BLaER1 treated with 17β-estradiol and CSF1 and Interleukin-3, amounts not matched to agents 10 nM and 100 nM (cell line): ENCODE measurements around the gene BCAR3.

Experiments
- H3K27ac ChIP-seq, 11 experiments: shearing (Covaris generic); formaldehyde crosslinking; 2 replicates each; pipeline ENCODE4 v1.8.1; 2022
- H3K27me3 ChIP-seq, 11 experiments: shearing (Covaris generic); formaldehyde crosslinking; 2 replicates each; pipeline ENCODE4 v1.8.1; 2022
- H3K36me3 ChIP-seq, 11 experiments: shearing (Covaris generic); formaldehyde crosslinking; 2 replicates each; pipeline ENCODE4 v1.8.1; 2022
- H3K4me1 ChIP-seq, 10 experiments: shearing (Covaris generic); formaldehyde crosslinking; 2 replicates each; pipeline ENCODE4 v1.8.1; 2022
- H3K4me2 ChIP-seq, 11 experiments: shearing (Covaris generic); formaldehyde crosslinking; 2 replicates each; pipeline ENCODE4 v1.8.1; 2022
- H3K4me3 ChIP-seq, 10 experiments: shearing (Covaris generic); formaldehyde crosslinking; 2 replicates each; pipeline ENCODE4 v1.8.1; 2022
- H3K9ac ChIP-seq, 11 experiments: shearing (Covaris generic); formaldehyde crosslinking; 2 replicates each; pipeline ENCODE4 v1.8.1; 2022
- H3K9me3 ChIP-seq, 11 experiments: shearing (Covaris generic); formaldehyde crosslinking; replicated peaks in 1 of 11; 2 replicates each; pipeline ENCODE4 v1.8.1; 2022
- H4K20me1 ChIP-seq, 11 experiments: shearing (Covaris generic); formaldehyde crosslinking; 2 replicates each; pipeline ENCODE4 v1.8.1; 2022
- Cebpa-rat ChIP-seq, 11 experiments: shearing (Covaris generic); IDR thresholded peaks; 2 replicates each; pipeline ENCODE4 v1.8.1; 2022

The BCAR3 gene

DNA sequence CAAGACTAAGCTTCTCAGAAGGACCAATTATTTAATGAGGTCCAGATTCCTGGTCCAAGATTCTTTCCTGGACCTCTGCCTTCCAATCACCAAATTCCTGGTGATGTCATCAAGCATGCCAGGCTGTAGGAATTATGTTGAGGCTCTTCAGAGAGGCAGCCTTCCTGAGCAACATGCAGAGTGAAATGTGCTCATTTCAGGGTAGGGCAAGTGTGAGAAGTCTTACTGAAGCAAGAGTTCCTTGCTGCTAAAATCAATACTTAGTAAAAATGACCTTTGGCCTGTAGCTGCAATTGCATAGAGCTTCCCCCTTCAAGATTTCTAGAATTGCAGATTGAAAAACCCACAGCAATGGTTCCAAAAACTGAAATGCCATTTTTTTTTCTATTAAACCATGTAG, 31.7 kb upstream of the BCAR3 start:
- no peaks in the 10 kb centered on the region; a peak in 1 of 22 replicates for H4K20me1 ChIP-seq
- 0 out of 22 replicates have a peak, but pooled peaks cover 0 to 3% (median 0%) of the 10 kb centered on the region in 11 experiments for H3K27me3 ChIP-seq
- no peak for TF ChIP-seq Cebpa-rat (IDR thresholded peaks at IDR 0.05)
- 0 out of 22 replicates have a peak, but pooled peaks cover 0 to 5% (median 0%) of the 10 kb centered on the region in 11 experiments for H3K36me3 ChIP-seq
- peak overlapping the region in 8 of 11 experiments; percentile 23 to 88 (median 44); a peak in 14 of 22 replicates for H3K4me2 ChIP-seq
- H3K9ac ChIP-seq, result no peak overlapping the region
- H3K4me3 ChIP-seq, result no peak overlapping the region
- peak overlapping the region in 1 of 11 experiments; percentile 27; a peak in 2 of 22 replicates for H3K27ac ChIP-seq
- peaks cover 0 to 19% (median 14%) of the 10 kb centered on the region in 11 experiments; a peak in 18 of 22 replicates for H3K9me3 ChIP-seq
- peaks cover 33 to 91% (median 77%) of the 10 kb centered on the region in 10 experiments for H3K4me1 ChIP-seq

GRCh38 chr1:93712741-93713140, 31.1 kb upstream of the BCAR3 start:
- H3K36me3 ChIP-seq, result 0 out of 22 replicates have a peak, but pooled peaks cover 0 to 5% (median 0%) of the 10 kb centered on the region in 11 experiments
- H3K4me1 ChIP-seq, result peaks cover 39 to 97% (median 83%) of the 10 kb centered on the region in 10 experiments
- no peak for TF ChIP-seq Cebpa-rat (IDR thresholded peaks at IDR 0.05)
- H3K4me3 ChIP-seq, result no peak overlapping the region
- H3K4me2 ChIP-seq, result peak overlapping the region in 10 of 11 experiments; percentile 2 to 88 (median 36); a peak in 16 of 22 replicates
- H4K20me1 ChIP-seq, result peaks cover 0 to 3% (median 0%) of the 10 kb centered on the region in 11 experiments; a peak in 1 of 22 replicates
- H3K9me3 ChIP-seq, result peaks cover 0 to 15% (median 11%) of the 10 kb centered on the region in 11 experiments; a peak in 18 of 22 replicates
- H3K9ac ChIP-seq, result no peak overlapping the region
- peak overlapping the region in 1 of 11 experiments; percentile 27; a peak in 1 of 22 replicates for H3K27ac ChIP-seq
- 0 out of 22 replicates have a peak, but pooled peaks cover 0 to 3% (median 0%) of the 10 kb centered on the region in 11 experiments for H3K27me3 ChIP-seq

DNA sequence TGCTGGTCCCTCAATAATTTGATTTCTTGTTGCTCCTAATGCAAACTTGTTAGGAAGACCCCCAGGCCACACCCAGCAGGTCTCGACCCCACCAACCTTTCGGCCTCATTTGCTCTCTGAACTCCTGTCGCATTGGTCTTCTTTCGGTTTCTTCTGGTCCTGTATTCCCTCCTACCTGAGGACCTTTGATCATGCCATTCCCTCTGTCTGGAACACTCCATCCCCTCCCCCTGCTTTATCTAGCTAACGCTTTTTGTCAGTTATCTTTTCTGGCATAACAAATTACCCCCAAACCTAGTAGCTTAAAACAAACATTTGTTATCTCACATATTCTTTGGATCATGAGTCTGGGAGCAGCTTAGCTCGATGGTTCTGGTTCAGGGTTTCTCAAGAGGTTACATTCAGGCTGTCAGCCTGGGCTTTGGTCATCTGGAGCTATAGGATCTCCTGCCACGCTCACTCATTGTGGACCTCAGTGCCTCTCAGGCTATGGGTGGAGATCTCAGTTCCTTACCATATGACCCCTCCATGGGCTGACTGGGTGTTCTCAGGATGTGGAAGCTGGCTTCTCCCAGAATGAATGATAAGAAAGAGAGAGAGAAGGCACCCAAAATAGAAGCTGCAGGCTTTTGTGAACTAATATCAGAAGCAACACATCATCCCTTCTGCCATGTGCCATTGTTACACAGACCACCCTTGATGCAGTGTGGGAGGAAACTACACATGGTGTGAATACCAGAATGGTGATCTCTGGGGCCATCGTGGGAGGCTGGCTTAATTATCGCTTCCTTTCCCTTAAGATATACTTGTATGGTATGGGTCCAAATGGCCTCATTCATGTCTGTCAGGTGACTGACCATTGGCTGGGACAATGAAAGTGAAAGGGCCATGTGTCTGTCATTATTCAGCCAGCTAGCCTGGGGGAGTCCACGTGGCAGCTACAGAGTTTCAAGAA, 29.1 kb upstream of the BCAR3 start:
- Histone ChIP-seq H3K9ac (0 out of 22 replicates have a peak overlapping the region, but pooled peaks of 1 of the 11 experiments have one; percentile 84), H3K27ac (peak overlapping the region in 4 of 11 experiments; percentile 88 to 98 (median 91); a peak in 7 of 22 replicates), H4K20me1 (peaks cover 0 to 3% (median 0%) of the 10 kb centered on the region in 11 experiments; a peak in 1 of 22 replicates), H3K4me1 (peaks cover 47 to 99% (median 92%) of the 10 kb centered on the region in 10 experiments), H3K4me2 (peak overlapping the region in 9 of 11 experiments; percentile 57 to 90 (median 88); a peak in 18 of 22 replicates), H3K4me3 (no peak overlapping the region), H3K27me3 (0 out of 22 replicates have a peak, but pooled peaks cover 0 to 3% (median 0%) of the 10 kb centered on the region in 11 experiments), H3K36me3 (no peaks in the 10 kb centered on the region), H3K9me3 (no peaks in the 10 kb centered on the region)
- TF ChIP-seq Cebpa-rat (IDR thresholded peaks at IDR 0.05), result no peak

DNA sequence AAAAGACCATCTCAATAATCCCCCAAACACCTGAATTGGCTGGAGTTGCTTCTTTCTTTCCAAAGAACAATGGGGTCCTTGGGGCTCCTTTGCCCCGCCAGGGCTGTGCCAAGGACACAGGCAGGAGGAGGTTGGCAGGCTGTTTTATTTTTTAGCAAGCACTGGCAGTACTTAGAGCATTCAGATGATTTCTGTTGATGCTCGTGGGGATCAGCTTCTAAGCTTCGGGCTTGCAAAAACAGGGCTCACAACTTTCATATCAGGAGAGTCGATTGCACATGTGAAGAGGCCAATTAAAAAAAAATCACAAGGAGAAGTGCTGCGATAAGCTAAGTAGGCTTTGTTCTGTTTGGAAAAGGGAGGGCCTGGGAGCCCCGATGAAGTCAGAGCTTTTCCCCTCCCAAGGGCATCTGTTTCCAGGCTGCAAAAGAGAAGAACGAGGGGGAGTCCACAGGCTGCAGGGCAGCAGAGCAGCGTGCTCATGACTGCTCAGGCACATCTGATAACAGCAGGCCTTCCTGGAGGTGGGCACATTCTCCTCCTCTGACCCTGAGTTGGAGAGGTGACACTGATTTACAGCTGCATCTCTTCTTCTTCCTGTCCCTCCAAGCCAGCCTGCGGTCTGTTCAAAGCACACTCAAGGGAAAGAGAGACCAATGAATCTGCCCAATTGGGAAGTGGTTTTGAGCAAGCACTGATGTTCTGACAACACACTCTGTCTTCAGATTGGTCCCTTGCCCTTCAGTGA, 27.3 kb upstream of the BCAR3 start:
- peak overlapping the region; percentile 80 to 90 (median 87) for H3K4me2 ChIP-seq

GRCh38 chr1:93707956-93708355, 26.3 kb upstream of the BCAR3 start:
- Histone ChIP-seq H3K36me3 (no peaks in the 10 kb centered on the region), H3K9ac (peak overlapping the region in 9 of 11 experiments; percentile 34 to 84 (median 66); a peak in 17 of 22 replicates), H3K27ac (peak overlapping the region in 10 of 11 experiments; percentile 40 to 98 (median 82); a peak in 19 of 22 replicates), H3K4me3 (peak overlapping the region in 6 of 10 experiments; percentile 5 to 37 (median 26); a peak in 6 of 20 replicates), H3K4me1 (peaks cover 66 to 99% (median 93%) of the 10 kb centered on the region in 10 experiments), H3K27me3 (0 out of 22 replicates have a peak, but pooled peaks cover 0 to 3% (median 0%) of the 10 kb centered on the region in 11 experiments), H3K9me3 (no peaks in the 10 kb centered on the region), H3K4me2 (peak overlapping the region; percentile 80 to 90 (median 87)), H4K20me1 (peaks cover 0 to 3% (median 0%) of the 10 kb centered on the region in 11 experiments; a peak in 1 of 22 replicates)
- peak in 1 of 11 experiments; percentile 35; a peak in 1 of 22 replicates for TF ChIP-seq Cebpa-rat (IDR thresholded peaks at IDR 0.05)

More for the DNA sequence above, 27.3 kb upstream of the BCAR3 start:
- Histone ChIP-seq H3K9me3 (no peaks in the 10 kb centered on the region), H3K27me3 (0 out of 22 replicates have a peak, but pooled peaks cover 0 to 3% (median 0%) of the 10 kb centered on the region in 11 experiments), H3K27ac (peak overlapping the region in 10 of 11 experiments; percentile 40 to 98 (median 82); a peak in 19 of 22 replicates), H3K36me3 (no peaks in the 10 kb centered on the region), H4K20me1 (peaks cover 0 to 3% (median 0%) of the 10 kb centered on the region in 11 experiments; a peak in 1 of 22 replicates), H3K9ac (peak overlapping the region in 8 of 11 experiments; percentile 61 to 84 (median 72); a peak in 17 of 22 replicates), H3K4me1 (peaks cover 59 to 99% (median 92%) of the 10 kb centered on the region in 10 experiments), H3K4me3 (peak overlapping the region in 5 of 10 experiments; percentile 5 to 37 (median 31); a peak in 7 of 20 replicates)
- peak in 4 of 11 experiments; percentile 13 to 72 (median 50); a peak in 4 of 22 replicates for TF ChIP-seq Cebpa-rat (IDR thresholded peaks at IDR 0.05)

GRCh38 chr1:93705892-93706500, 24.4 kb upstream of the BCAR3 start:
- Histone ChIP-seq H3K36me3 (no peaks in the 10 kb centered on the region), H3K9me3 (no peaks in the 10 kb centered on the region), H3K4me1 (peaks cover 78 to 100% (median 99%) of the 10 kb centered on the region in 10 experiments), H3K9ac (peak overlapping the region in 3 of 11 experiments; percentile 8 to 32 (median 30); a peak in 3 of 22 replicates), H3K27ac (peak overlapping the region in 7 of 11 experiments; percentile 7 to 98 (median 80); a peak in 12 of 22 replicates), H4K20me1 (peaks cover 0 to 3% (median 0%) of the 10 kb centered on the region in 11 experiments; a peak in 1 of 22 replicates), H3K4me2 (peak overlapping the region; percentile 63 to 90 (median 82)), H3K4me3 (no peak overlapping the region), H3K27me3 (no peaks in the 10 kb centered on the region)
- TF ChIP-seq Cebpa-rat (IDR thresholded peaks at IDR 0.05), result no peak

- Histone ChIP-seq H3K9ac (peak overlapping the region in 10 of 11 experiments; percentile 0 to 65 (median 47); a peak in 14 of 22 replicates), H3K27ac (peak overlapping the region in 10 of 11 experiments; percentile 47 to 98 (median 64); a peak in 20 of 22 replicates), H3K36me3 (no peaks in the 10 kb centered on the region)
These were observed 22.4 kb upstream of the BCAR3 start for GRCh38 chr1:93704052-93704451.

More at GRCh38 chr1:93704052-93704451, 22.4 kb upstream of the BCAR3 start:
- Histone ChIP-seq H4K20me1 (peaks cover 0 to 3% (median 0%) of the 10 kb centered on the region in 11 experiments; a peak in 1 of 22 replicates), H3K4me2 (peak overlapping the region; percentile 63 to 90 (median 82)), H3K4me1 (peaks cover 72 to 100% (median 89%) of the 10 kb centered on the region in 10 experiments), H3K9me3 (no peaks in the 10 kb centered on the region), H3K27me3 (no peaks in the 10 kb centered on the region), H3K4me3 (no peak overlapping the region)
- no peak for TF ChIP-seq Cebpa-rat (IDR thresholded peaks at IDR 0.05)
